GM19043 (cell line): ENCODE data around the gene GRID2.
"Not testable (repeated sequence)": the region's sequence is repeated elsewhere in the genome, so short reads cannot be mapped to it uniquely, and the experiment has no call there.

Experiments used
- ATAC-seq: cut with Tn5 transposase; IDR thresholded peaks from one replicate; pipeline ENCODE4 v1.9.1; 2021; ENCODE audit warnings: low read depth; ENCODE audit not compliant: unreplicated experiment

GRID2 gene

DNA sequence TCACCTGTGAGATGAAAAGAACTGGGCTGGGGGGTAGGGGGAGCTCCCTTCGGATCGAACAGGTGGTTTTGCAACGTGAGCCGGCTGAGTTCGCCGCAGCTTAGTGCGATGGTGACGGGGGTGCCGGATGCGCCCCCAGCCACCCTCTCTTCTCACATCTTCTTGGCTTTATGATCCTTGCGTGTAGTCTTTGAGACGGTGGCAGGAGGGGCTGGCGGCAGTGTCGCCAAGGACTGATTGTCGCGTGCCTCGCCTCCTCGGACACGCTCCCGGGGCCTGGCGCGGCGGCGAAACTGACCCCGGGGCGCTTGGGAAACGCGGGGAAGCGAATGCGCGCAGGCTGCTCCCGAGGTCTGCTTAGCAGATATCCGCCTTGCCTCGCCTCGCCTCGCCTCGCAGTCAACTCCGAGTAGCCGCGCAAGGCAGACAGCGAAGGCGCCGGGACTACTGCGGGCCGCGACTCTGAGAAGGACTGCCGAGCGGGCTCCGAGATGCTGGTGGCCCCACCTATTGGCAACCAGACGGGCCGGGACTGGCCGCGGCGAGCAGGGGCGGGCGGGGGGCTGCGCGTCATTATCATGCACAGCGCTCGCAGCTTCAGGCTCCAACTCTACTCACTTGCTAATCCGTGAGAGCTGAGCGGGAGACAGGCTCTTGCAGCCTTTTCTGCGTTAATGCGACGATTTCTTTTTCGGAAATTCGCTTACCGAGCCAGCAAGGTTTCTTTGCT lies 1.5 kb downstream of the GRID2 start:
- ATAC-seq, result no peak

DNA sequence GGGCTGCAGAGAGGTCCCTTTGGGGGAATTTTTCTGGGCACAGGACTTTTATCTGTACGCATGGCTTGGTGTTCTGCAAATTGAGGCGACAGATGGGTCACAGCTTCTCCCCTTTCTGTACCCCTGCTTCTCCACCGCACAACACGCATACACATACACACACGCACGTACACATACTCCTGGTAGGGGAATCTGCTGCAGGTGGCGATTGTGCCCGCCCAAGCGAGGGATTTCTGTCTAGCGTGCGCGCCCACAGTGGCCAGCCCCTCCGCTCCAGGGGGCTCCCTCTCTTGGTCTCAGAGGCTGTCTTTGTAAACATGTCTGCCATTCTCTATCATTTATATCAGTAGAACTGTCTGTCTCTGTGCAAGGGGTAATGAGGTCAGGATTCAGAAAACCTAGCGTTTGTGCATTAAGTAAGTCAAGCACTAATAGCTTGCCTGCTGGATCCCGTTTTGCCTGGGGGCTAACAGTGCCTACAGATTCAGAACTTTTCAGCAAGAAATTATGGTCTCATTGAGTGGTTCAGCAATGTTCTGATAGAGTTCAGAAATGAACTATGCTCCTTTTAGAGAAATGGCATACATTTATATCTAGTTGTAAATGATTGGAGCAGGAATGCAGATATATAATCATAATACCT lies 2.2 kb downstream of the GRID2 start:
- ATAC-seq, result no peak

GRCh38 chr4:92307181-92307580 lies 3.4 kb downstream of the GRID2 start:
- ATAC-seq, result no peak

DNA sequence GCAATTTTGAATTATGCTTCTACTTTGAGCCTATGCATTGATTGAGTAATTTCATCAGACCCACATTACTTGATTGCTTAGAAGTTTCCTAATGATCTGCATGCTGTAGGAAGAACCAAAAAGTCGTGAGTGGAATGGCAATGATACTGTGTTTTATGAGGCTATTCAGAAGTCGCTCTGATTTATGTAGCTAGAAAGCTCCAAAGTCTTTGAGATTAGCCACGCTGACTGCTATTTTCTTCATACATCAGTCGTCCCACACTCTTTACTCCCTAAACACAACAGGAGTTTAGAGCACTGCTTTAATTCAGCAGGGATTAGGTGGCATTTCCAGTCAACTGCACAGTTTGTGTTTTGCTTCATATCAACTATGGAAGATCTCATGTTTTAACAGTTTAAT lies 4.1 kb downstream of the GRID2 start:
- no peak for ATAC-seq

DNA sequence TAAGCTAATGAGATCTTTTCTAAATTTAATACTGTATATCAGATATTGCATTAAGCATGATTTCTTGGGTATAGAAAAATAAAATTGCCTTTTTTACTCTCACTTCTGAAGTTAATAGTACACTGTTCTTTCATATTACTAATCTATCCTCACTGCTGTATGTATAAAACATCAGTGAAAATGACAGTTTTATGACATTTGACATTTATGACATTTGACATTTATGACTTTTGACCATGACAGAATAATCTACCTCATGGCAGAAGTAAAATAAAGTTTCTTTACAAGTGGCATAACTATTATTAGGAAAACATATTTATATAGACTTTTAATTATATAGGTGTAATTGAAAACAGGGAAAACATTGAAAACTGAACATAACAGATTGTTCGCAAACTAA lies 13.3 kb downstream of the GRID2 start:
- ATAC-seq, result no peak

GRCh38 chr4:92328095-92328494 lies 24.3 kb downstream of the GRID2 start:
- ATAC-seq, result no peak

- no peak for ATAC-seq
Measured at GRCh38 chr4:92333016-92333415, 29.2 kb downstream of the GRID2 start.

- ATAC-seq, result no peak
Measured at GRCh38 chr4:92334716-92335350, 31.1 kb downstream of the GRID2 start.

DNA sequence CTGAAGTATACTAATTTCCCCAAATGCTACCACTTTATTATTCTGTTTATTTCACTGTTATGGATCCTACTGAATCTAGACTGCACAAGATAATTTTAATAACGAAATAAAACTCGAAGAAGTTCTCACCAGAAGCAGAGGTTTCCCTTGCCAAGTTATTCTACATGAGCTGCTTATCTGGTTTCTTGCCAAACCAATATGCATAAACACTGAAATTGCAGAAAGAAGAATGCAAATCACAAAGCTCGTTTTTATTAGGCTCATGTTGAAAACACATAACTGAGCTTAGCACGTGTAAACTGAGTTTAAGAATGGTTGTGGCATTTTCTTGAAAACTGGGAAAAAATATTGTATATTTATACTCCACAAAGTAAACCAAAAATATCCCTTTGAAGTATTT lies 35.9 kb downstream of the GRID2 start:
- no peak for ATAC-seq

- ATAC-seq, result no peak
Measured at GRCh38 chr4:92344216-92344615, 40.5 kb downstream of the GRID2 start.

DNA sequence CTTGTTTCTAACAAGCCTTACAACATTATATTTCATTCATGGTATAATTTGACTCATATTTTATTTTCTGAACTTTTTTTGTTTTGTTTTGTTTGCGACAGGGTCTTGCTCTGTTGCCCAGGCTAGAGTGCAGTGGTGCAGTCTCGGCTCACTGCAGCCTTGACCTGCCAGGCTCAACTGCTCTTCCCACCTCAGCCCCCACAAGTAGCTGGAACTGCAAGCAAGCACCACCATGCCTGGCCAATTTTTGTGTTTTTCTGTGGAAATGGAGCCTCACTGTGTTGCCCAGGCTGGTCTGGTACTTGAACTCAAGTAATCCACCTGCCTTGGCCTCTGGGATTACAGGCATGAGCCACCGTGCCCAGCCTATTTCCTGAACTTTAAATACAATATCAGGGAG lies 42.5 kb downstream of the GRID2 start:
- ATAC-seq, result no peak

GRCh38 chr4:92357966-92358365 lies 54.2 kb downstream of the GRID2 start:
- no peak for ATAC-seq

- no peak for ATAC-seq
Measured at GRCh38 chr4:92359491-92359890, 55.7 kb downstream of the GRID2 start.

DNA sequence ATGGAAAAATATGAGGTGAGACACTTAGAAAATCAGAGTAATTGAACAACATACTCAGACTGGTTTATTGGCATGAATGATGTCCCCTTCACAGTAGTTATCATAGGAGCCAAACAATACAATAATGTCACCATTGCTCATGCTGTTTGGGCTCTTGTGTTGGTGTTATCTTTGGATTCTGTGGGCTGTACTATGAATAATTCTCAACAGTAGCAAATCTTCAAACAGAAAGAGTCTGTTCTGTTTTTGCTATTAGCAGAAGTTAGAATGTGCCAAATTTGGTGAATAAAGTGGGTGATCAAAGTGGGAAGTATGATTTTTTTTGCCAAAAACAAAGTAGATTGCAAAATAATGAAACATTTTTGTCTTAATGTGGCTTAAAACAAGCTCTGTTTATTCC lies 58.3 kb downstream of the GRID2 start:
- no peak for ATAC-seq

DNA sequence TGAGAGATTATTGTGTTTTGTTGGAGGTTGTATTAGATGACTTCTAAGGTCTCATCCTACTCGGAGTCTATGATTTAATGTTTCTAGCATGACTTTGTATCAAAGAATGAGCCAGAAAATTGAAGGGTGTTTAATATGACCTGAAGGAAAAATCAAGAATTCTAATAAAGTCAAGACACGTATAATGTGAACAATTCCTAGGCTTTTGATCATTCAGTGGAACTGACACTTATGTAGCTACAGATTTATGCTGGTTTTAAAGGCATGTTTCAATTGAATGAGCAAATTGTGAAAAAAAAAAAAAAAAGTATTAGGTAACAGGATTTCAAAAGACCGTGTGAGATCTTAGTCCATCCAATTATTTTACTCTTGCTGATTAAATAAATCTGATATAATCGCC lies 64.9 kb downstream of the GRID2 start:
- ATAC-seq, result no peak

GRCh38 chr4:92381616-92382015 lies 77.8 kb downstream of the GRID2 start:
- ATAC-seq, result no peak

GRCh38 chr4:92382128-92382527 lies 78.4 kb downstream of the GRID2 start:
- ATAC-seq, result no peak

GRCh38 chr4:92387459-92388069 lies 83.8 kb downstream of the GRID2 start:
- ATAC-seq, result peak; percentile 85

- ATAC-seq, result no peak
Measured at GRCh38 chr4:92399032-92399431, 95.3 kb downstream of the GRID2 start.

DNA sequence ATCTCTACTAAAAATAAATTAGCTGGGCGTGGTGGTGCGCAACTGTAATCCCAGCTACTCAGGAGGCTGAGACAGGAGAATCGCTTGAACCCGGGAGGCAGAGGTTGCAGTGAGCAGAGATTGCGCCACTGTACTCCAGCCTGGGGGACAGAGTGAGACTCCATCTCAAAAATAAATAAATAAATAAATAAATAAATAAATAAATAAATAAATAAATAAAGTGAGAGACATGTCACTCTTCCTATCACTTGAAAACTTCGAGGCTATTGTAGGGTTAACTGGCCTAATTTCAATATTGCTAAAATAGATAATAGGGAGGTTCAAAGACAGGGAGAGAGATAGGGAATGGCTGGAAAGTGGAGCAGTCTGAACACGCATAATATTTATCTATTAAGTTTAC lies 99.8 kb downstream of the GRID2 start:
- ATAC-seq, result not testable (repeated sequence)

DNA sequence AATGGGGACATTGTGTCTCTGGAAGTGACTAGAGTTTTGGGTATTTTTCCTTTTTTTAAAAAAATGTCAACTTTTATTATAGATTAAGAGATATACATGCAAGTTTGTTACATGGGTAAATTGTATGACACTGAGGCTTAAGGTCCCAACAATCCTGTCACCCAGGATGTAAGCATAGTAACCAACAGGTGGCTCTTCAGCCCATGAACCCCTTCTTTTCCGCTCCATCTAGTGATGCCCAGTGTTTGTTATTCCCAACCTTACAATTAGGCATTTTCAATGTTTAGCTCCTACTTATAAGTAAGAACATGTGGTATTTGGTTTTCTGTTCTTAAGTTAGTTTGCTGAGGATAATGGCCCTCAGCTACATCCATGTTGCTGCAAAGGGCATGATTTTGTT lies 102.7 kb downstream of the GRID2 start:
- ATAC-seq, result no peak

- ATAC-seq, result no peak
Measured at GRCh38 chr4:92421920-92422319, 118.2 kb downstream of the GRID2 start.
